ENCODE results near the gene DLD.

DLD gene

DNA sequence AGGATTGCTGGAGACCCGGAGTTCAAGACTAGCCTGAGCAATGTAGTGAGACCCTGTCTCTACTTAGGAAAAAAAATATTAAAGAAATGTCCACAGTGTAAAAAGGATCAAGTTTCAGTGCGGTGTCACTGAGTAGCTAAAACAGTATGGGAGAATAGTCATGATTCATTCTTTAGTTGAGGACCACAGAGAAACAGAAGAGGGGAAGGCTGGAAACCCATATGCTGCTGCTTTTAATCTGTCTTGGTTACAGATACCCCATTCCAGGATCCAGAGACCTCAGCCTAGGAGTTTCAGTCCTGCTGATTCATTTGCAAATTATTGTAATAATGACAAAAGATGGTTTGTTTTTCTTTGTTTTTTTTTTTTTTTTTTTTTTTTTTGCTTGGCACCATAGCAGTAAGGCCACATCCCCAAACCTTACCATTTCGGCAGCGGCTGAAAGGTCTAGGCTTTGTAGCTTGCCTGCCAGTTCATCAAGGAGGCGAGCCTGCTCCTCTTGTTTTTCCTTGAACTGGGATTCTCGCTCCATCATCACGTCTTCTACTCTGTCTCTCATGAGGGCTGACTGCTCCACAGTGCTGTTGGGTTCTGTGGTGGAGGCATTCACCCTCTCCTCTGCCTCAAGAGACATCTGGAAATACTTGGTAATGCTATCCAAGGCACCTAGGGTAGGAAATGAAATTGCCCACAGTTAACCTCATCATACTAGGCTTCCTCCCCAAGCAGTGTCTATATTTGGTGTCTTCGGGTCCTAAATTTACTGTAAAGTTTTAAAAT lies 44.2 kb downstream of the DLD start:
- DNase-seq (ENCODE audit: low spot score): no peak
- TF ChIP-seq, protein P1, sequence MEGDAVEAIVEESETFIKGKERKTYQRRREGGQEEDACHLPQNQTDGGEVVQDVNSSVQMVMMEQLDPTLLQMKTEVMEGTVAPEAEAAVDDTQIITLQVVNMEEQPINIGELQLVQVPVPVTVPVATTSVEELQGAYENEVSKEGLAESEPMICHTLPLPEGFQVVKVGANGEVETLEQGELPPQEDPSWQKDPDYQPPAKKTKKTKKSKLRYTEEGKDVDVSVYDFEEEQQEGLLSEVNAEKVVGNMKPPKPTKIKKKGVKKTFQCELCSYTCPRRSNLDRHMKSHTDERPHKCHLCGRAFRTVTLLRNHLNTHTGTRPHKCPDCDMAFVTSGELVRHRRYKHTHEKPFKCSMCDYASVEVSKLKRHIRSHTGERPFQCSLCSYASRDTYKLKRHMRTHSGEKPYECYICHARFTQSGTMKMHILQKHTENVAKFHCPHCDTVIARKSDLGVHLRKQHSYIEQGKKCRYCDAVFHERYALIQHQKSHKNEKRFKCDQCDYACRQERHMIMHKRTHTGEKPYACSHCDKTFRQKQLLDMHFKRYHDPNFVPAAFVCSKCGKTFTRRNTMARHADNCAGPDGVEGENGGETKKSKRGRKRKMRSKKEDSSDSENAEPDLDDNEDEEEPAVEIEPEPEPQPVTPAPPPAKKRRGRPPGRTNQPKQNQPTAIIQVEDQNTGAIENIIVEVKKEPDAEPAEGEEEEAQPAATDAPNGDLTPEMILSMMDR (IDR thresholded peaks at IDR 0.05; ENCODE audit: extremely low read depth, insufficient read depth, missing control alignments): no peak
- in situ Hi-C loops (cut with MboI; ENCODE audit: low pct_unique_long_range_greater_than_20kb, low sequenced_read_pairs, unreplicated experiment): no loop called here

DNA sequence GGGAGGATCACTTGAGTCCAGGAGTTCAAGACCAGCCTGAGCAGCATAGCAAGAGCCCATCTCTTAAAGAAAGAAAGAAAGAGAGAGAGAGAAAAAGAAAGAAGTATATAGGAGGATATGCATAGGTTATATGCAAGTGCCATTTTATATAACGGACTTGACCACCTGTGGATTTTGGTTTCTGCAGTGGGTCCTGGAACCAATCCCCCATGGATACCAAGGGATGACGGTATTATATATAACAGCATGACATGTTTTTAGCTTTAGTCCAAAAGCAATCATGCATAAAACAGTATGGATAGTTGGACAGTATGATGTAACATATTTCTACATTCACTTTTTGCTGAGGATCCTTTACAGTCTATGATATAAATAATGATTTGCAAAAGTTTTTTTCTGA lies 45.3 kb downstream of the DLD start:
- in situ Hi-C loops (cut with MboI; ENCODE audit: low pct_unique_long_range_greater_than_20kb, low sequenced_read_pairs, unreplicated experiment): no loop called here
- TF ChIP-seq, protein P1 (IDR thresholded peaks at IDR 0.05; ENCODE audit: extremely low read depth, insufficient read depth, missing control alignments): no peak
- DNase-seq (ENCODE audit: low spot score): no peak

DNA sequence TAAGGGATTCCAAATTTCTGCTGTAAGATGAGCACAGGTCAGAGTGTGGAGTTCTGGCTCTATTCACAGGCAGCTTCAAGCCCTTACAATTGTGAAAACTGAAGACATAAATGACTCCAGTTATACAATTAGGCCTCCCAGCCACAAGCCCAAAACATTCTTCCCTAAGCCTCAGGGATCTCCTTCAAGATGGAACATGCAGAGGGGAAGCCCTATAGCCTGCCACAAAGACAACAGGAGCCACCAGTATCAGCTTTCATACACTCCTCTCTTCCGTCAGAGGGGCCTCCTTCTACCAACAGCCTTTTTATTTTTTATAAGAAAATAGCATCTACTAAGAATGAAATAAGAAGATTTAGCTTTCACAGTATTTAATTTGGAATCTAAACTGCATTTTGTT lies 46.5 kb downstream of the DLD start:
- in situ Hi-C loops (cut with MboI; ENCODE audit: low pct_unique_long_range_greater_than_20kb, low sequenced_read_pairs, unreplicated experiment): no loop called here
- DNase-seq (ENCODE audit: low spot score): no peak

DNA sequence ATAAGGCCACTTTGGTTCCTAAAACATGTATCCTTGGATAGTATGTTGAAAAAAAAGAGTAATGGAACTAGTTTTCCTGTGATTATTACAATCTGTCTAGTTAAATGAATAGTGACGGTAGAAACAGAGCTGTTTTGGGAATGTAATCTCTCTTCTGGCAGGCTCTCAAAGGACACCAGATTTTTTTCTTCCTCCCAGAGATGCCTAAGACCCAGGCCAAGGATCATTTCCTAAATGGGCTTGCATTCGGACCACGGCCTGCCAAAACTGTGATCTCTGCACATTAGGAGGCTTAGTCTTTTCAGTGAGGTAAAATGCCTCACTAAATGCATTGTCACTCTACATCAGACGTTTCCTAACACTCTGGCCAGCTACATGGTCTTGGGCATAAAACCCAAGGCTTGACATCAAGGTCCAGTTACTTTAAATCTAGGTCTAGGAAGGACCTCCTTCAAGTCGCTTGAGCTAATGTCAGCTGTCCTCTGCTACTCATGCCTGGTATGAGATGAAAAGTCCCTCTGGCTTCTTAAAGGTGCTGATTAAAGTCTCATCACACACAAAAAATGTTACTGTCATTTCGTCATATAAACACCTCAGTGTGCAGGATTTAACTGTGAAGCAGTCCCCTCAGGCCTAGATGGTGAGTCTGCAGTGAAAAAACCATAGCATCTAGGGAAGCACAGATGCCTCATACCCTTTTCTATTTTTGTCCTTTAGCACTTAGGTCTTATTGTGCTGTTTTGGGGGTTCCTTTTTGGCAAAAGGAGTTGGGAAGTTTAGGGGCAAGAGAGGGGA lies 47.7 kb downstream of the DLD start:
- DNase-seq (ENCODE audit: low spot score): no peak
- in situ Hi-C loops (cut with MboI; ENCODE audit: low pct_unique_long_range_greater_than_20kb, low sequenced_read_pairs, unreplicated experiment): no loop called here
- TF ChIP-seq, protein P1 (IDR thresholded peaks at IDR 0.05; ENCODE audit: extremely low read depth, insufficient read depth, missing control alignments): no peak

More for the DNA sequence above, 46.5 kb downstream of the DLD start:
- TF ChIP-seq, protein P1 (IDR thresholded peaks at IDR 0.05; ENCODE audit: extremely low read depth, insufficient read depth, missing control alignments): no peak

DNA sequence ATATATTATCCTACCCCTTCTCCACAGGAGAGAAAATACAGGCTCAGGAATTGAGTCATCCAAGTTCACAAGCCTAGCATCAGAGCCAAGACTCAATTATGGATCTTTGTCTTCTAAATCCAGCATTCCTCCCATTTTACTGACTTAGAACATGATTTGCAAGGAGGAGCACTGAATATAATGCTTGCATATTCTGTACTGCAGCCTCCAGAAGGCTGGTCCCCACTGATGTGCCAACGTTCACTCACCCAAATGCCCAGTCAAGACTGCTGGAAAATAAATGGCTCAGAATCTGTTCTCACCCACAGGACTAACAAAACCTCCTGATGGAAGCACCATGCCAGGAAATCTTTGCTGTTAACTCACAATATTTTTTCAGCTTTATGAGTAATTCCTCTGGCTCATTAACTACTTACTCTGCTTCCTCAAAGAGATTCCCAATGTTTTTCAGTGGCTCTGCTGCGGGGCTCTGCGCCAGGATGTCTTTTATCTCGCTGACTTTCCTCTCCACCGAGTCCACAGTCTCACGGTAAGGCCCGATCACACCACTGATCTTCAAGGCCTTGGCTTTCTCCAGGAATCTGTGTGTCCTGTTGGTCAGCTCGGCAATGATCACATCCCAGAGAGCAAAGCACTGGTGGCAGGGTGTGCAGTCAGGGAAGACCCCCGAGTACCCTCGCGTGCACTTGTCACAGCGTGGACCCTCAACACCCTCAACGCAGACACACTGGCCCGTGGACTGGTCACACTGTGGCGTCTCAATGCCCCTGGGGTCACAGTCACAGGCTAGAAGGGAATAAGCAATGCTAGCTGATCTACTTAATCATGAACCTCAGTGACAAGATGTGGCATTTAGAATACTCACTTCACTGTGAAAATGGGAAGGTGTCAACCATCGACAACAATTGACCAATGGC lies 48.8 kb downstream of the DLD start:
- in situ Hi-C loops (cut with MboI; ENCODE audit: low pct_unique_long_range_greater_than_20kb, low sequenced_read_pairs, unreplicated experiment): no loop called here
- TF ChIP-seq, protein P1 (IDR thresholded peaks at IDR 0.05; ENCODE audit: extremely low read depth, insufficient read depth, missing control alignments): no peak
- DNase-seq (ENCODE audit: low spot score): no peak

DNA sequence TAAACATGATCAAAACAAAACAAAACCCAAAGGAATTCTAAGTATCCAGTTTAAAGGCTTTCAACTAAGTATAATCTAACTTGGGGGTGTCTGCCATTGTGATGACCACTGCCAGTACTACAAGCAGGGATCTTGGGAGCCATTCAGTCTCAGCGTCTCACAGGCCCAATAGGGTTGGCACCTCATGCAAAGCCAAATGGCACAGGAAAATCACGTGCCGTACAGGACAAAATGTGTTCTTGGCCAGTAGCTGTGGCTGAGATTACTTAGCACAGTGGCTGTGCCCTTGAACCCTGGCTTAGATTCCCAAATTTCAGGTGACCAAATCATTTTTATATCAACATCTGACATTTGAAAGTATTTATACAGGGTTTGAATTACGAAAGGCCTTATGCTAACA lies 50.0 kb downstream of the DLD start:
- TF ChIP-seq, protein P1 (IDR thresholded peaks at IDR 0.05; ENCODE audit: extremely low read depth, insufficient read depth, missing control alignments): no peak
- in situ Hi-C loops (cut with MboI; ENCODE audit: low pct_unique_long_range_greater_than_20kb, low sequenced_read_pairs, unreplicated experiment): no loop called here
- DNase-seq (ENCODE audit: low spot score): no peak
